NCI-H748 (cell line): ENCODE measurements around the gene DAAM2.

Experiments used
- DNase-seq: peaks from one replicate; lab custom pipeline; 2025; ENCODE audit not compliant: unreplicated experiment; lab: John Stamatoyannopoulos, UW

Gene DAAM2

DNA sequence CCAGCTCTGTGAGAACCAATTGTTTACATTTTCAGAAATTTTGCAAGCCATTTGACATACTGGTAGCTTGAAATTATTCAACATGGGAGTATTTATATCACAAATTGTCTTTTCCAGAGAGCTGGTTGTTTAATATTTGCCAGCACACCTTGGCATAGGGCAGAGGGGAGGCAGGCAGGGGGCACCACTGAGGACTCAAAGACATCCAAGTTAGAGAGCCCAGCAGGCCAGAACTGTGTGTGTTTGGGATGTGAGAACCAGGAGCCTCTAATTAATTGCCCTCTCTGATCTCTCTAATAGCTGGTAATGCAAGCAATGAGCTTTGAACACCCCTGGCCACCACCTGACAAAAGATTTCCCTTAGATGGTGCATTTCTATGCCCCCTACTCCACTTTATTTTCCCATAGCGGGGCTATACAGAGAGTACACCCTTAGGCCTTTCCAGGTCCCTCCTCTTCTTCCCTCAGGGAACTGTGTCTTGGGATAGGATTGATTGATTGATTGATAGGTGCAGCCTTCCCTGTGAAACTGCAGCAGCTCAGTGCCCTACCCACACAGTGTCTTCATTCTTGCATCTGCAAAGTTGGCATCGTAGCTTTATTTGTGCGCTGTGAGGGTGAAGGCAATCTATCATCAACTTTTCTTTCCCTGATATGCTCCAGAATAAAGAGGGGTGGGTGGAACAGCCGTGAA lies 112.9 kb downstream of the DAAM2 start:
- no peak for DNase-seq

- no peak for DNase-seq
Observed at GRCh38 chr6:39905640-39905975, 113.4 kb downstream of the DAAM2 start.

DNA sequence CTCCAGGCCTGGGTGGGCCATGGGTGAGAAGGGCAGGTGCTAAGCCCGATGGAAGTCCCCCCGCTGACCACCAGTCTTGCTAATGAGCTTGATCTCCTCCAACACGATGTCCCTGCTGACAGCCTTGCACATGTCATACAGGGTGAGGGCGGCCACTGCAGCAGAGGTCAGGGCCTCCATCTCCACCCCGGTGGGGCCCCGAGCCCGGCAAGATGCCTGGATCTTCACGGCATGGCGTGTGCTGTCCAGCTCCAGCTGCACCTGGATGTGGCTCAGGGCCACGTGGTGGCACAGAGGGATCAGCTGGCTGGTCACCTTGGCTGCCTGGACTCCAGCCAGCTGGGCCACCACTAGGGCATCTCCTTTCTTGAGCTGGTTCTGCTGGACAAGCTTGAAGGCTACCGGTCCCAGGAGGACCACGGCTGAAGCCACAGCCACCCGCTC lies 114.2 kb downstream of the DAAM2 start:
- DNase-seq: no peak

GRCh38 chr6:39907871-39908575 lies 115.8 kb downstream of the DAAM2 start:
- DNase-seq: no peak

GRCh38 chr6:39908838-39909583 lies 116.8 kb downstream of the DAAM2 start:
- no peak for DNase-seq

DNA sequence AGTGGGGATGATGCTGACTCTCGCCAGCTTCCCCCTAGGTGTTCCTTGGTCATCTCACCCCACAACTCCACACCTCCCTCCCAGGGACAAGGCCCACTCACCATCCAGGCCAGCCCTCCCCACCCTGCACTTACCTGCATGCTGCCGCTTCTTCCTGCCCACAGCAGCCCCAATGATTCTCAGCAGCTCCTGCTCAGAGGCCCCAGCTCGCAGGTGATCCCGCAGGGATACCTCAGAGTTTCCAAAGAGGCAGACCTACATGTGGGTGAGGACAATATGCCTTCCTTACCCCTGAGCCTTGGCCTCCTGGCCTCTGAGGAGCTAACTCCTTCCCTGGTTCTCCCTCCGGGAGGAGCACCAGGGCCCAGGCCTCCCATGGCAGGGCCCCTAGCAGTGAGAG lies 117.5 kb downstream of the DAAM2 start:
- DNase-seq: no peak

GRCh38 chr6:39910164-39910563 lies 118.0 kb downstream of the DAAM2 start:
- DNase-seq: no peak

- DNase-seq: no peak
Observed at GRCh38 chr6:39910744-39911143, 118.6 kb downstream of the DAAM2 start.

DNA sequence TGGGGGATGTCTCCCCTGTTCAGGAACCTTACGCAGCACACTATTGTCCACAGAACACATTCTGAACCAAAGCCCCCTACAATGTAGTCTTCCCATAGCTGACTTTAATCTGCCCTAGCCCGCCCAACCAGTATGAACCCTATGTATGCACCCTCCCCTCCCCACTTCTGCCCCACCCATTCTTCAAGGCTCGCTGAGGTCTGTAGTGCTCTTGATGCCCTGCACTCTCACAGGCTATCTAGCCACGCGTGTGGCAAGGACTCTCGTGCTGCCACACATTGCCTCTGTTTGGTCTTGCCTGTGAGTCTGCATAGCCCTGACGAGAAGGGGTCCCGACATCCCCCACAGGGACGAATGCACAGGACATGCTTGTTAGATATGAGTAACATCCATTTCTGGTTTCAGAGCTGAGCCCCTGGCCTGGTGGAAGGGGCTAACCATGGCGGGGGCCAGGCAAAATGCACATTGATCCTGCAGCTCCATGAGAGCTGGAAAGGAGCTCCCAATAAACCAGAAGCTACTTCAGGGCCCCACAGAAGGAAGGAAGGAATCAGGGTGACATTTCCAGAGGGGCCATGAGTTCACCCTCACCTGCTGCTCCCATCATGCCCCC lies 119.4 kb downstream of the DAAM2 start:
- DNase-seq: no peak

DNA sequence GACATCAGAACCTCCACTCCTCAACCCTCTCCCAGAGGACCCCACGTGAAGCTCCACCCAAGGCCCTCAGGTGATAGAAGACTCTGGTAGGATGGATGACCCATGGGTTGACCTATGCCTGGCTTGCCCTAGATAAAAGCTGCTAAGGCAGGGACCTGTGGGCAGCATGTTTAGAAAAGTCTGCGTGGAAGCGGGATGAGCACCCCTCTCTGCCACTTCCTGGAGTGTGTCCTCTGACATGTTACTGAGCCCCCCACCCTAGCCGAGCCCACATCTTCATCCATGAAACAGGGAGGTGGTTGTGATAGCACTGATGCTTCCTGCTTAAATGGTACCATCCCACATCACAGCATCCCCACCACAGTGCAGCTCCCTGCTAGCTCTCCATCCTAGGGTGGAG lies 120.3 kb downstream of the DAAM2 start:
- DNase-seq: no peak

DNA sequence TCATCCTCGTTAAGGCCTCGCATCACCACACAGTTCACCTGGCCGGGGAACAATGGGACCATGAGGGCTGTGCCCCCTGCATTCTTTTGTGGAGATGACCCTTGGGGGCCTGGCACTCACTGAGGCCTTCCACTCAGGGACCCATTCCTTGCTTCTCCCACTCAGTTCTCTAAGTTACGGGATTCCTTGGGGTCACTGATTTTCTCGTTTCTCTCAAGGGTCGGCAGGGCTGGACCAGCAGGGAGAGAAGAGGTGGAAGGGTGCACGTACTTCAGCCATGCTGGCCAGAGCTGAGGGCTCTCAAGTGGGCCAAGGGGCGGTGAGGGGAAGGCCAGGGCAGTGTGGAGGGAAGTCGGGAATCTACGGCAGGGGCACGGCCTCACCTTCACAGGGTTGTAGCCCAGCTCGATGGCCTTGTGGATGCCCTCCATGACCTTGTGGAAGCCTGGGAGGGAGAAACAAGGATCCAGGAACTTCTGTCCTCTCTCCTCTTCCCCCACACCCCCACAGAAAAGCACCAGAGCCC lies 121.3 kb downstream of the DAAM2 start:
- no peak for DNase-seq

GRCh38 chr6:39914239-39914638 lies 122.1 kb downstream of the DAAM2 start:
- no peak for DNase-seq

DNA sequence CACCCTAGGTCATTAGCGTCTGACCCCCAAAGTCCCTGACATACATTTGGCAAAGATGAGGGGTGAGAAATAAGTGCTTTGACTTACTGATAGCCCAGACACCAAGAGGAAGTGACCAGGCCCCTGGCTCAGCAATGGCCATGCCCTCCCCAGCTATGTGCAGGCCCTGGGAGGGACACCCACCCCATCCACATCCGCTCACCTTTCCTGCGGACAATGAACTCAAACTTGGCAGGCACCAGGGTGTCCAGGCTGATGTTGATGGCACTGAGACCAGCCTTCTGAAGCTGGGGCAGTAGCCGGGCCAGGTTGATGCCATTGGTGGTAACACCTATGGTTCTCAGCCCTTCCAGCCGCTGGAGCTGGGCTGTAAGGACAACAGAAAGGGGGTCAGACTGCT lies 123.7 kb downstream of the DAAM2 start:
- DNase-seq: no peak

DNA sequence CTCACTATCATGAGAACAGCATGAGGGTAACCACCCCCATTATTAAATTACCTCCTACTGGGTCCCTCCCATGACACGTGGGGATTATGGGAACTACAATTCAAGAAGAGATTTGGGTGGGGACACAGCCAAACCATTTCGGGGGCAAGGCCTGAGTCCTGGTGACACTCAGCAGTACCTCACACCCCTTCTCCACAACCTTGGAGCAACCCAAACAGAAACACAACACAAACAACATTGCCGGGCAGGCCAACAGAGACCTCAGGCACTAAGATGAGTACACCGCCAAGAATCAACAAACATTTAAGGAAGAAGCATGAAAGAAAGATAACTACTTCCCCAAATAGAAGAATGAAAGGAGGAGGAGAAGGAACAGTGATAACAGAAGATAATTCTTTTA lies 125.2 kb downstream of the DAAM2 start:
- no peak for DNase-seq

- no peak for DNase-seq
Observed at GRCh38 chr6:39917981-39918380, 125.8 kb downstream of the DAAM2 start.

DNA sequence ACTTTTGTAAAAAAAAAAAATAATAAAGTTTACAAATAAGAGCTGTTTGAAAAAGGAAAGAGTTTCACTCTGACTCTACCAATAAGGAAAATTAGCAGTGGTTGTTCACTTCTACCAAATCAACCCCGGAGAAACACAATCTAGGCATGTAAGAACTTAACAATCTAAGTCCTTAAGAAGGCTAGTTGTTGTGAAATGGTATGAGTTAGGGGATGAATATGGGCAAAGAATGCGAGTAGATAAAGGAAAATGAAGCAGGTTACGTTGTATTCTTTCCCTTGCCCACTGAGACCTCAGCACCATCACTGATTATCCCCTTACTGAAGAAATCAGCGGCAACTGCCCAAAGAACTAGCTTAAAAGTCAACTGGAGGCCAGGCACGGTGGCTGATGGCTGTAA lies 126.7 kb downstream of the DAAM2 start:
- no peak for DNase-seq

DNA sequence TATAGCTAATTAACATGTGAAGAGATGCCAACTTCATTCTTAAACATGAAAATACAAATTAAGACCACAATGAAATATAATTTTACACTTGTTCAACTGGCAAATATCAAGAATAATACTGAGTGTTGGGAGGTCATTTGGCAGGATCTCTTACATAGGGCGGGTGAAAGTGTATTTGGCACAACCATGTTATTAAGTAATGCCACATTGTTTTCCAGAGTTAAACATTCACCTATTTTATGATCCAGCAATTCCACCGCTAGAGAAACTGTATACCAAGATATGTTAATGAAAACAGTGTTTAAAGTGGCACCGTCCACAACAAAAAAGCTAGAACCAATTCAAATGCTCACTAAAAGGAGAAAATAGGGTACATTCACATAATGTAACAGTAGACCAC lies 128.0 kb downstream of the DAAM2 start:
- no peak for DNase-seq

DNA sequence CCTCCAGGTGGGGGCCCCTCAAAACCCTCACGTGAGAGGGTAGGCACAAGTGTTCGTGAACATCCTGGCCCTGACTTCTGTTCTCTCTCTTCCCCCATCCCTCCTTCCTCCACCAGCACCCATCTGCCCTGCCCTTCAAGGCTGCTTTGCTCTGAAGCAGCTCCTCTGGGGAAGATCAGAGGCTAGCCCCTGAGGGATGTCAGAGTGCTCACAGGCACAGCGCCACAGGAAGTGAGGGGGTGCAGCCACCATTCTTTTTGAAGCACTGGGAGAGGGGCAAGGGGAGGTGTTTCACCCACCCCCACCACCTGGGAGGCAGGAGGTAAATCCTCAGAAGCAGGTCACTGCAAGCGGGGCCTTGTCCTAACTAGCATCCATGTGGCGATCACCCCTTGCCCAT lies 130.6 kb downstream of the DAAM2 start:
- no peak for DNase-seq

DNA sequence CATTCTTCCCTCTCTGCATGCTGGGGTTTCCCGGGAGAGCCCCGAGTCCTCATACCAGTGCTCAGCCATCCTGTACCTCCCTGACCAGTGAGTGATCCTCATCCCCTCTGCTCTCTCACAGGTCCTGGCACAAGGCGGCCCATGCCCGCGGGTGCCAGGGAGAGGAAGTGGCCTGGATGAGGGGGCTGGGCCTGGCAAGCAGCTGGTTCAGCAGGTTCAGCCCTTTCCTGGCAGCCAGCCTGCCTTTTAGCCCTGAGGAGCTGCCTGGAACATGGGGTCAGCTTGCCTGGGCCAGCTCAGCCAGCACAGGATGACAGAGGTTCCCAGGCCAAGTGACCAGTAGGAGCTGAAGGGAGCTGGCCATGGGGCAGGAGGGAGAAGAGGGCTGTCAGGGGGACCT lies 131.2 kb downstream of the DAAM2 start:
- peak; percentile 17 for DNase-seq

DNA sequence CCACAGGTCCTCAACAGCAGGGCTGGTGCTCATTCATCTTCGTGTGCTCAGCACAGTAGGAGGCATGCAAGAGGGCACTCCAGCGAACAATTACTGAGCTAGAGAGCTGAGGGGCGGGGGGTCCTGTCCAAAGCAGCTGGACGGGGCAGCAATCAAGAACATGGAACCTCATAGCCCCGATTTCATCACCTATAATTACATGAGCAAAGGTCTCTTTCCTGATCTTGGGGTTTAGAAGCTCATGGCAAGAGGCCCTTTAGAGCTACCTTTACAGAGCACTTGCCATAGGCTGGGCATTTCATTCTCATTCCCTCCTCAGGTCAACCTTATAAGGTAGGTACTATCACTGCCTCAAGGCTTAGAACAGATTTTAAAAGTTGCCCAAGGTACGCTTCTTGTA lies 131.7 kb downstream of the DAAM2 start:
- DNase-seq: peak; percentile 17

DNA sequence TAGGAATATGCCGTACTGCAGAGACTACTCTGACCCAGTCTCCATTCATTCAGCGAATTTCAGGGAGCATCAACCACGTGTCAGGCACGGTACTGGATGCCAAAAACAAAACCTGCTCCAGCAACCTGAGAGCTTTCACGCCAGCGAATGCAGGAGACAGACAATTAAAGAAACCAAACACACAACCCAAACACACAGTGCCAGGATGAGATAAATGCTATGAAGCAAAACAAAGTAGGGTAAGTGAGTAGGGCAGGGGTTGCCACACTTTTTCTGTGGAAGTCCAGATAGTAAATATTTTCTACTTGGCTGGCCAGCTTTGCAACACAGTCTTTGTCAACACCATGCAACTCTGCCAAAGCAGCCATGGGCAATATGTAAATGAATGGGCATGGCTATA lies 132.1 kb downstream of the DAAM2 start:
- no peak for DNase-seq
